H54 (cell line): Measurements from ENCODE around the gene MAPKAP1.

Experiments used
- DNase-seq: peaks from one replicate; pipeline ENCODE4 v3.0.0; 2011; ENCODE audit warnings: low spot score, mixed read lengths; ENCODE audit not compliant: insufficient read length
- FAIRE-seq: peaks from 3 replicates; lab custom pipeline; 2011; peaks lifted over from hg19 to GRCh38; lab: Jason Lieb, UNC
- POLR2A ChIP-seq: IDR thresholded peaks from 2 replicates; pipeline ENCODE4 v1.6.1; 2011; ENCODE audit warnings: low read depth, mild to moderate bottlenecking, low read length

Gene MAPKAP1

GRCh38 chr9:125652233-125652594 lies 54.8 kb downstream of the MAPKAP1 start:
- no peak for TF ChIP-seq POLR2A
- DNase-seq (no peak), FAIRE-seq (no peak)

- DNase-seq (no peak), FAIRE-seq (no peak)
- TF ChIP-seq POLR2A = no peak
Observed at GRCh38 chr9:125651576-125652232, 55.3 kb downstream of the MAPKAP1 start.

- FAIRE-seq (peak; percentile 72), DNase-seq (no peak)
- TF ChIP-seq POLR2A = no peak
Observed at GRCh38 chr9:125650271-125650737, 56.7 kb downstream of the MAPKAP1 start.

GRCh38 chr9:125649826-125650225 lies 57.2 kb downstream of the MAPKAP1 start:
- FAIRE-seq (no peak), DNase-seq (no peak)
- no peak for TF ChIP-seq POLR2A

- FAIRE-seq = peak; percentile 93
- TF ChIP-seq POLR2A = no peak
- peak; percentile 73 for DNase-seq
Observed at GRCh38 chr9:125649315-125649714, 57.7 kb downstream of the MAPKAP1 start.

GRCh38 chr9:125648294-125648693 lies 58.7 kb downstream of the MAPKAP1 start:
- no peak for TF ChIP-seq POLR2A
- DNase-seq = no peak
- FAIRE-seq = no peak

- DNase-seq = no peak
- no peak for TF ChIP-seq POLR2A
- FAIRE-seq = peak; percentile 48
Observed at GRCh38 chr9:125646621-125647100, 60.3 kb downstream of the MAPKAP1 start.

- DNase-seq (no peak), FAIRE-seq (peak; percentile 33)
- TF ChIP-seq POLR2A = no peak
Observed at GRCh38 chr9:125646217-125646616, 60.8 kb downstream of the MAPKAP1 start.

GRCh38 chr9:125644819-125645507 lies 62.0 kb downstream of the MAPKAP1 start:
- no peak for FAIRE-seq
- no peak for DNase-seq
- no peak for TF ChIP-seq POLR2A

- no peak for TF ChIP-seq POLR2A
- DNase-seq = no peak
- FAIRE-seq = no peak
Observed at GRCh38 chr9:125642311-125642710, 64.7 kb downstream of the MAPKAP1 start.

GRCh38 chr9:125639057-125639456 lies 68.0 kb downstream of the MAPKAP1 start:
- FAIRE-seq (no peak), DNase-seq (no peak)
- no peak for TF ChIP-seq POLR2A

GRCh38 chr9:125638239-125639045 lies 68.6 kb downstream of the MAPKAP1 start:
- no peak for DNase-seq
- no peak for TF ChIP-seq POLR2A

GRCh38 chr9:125637241-125637640 lies 69.8 kb downstream of the MAPKAP1 start:
- DNase-seq (no peak), FAIRE-seq (no peak)
- TF ChIP-seq POLR2A = no peak

More at GRCh38 chr9:125638239-125639045, 68.6 kb downstream of the MAPKAP1 start:
- no peak for FAIRE-seq

- no peak for DNase-seq
- FAIRE-seq = no peak
- no peak for TF ChIP-seq POLR2A
Observed at GRCh38 chr9:125635888-125636287, 71.1 kb downstream of the MAPKAP1 start.
